Renal pelvis (tissue), 4 donors: ENCODE results near the gene RBFOX2. TPM values are rescaled to one million over a fixed set of nuclear protein-coding genes. Genes with fewer than 3 reads are reported as not detected.

Source experiments
- DNase-seq: peaks from one replicate; pipeline ENCODE4 v3.0.0-alpha.2; 2013
- polyA plus RNA-seq, 3 donors: library from polyadenylated mRNA; unstranded; fragments of 120-200 nt; gene quantifications; one replicate each; pipeline ENCODE4 v1.2.1, GENCODE V29; 2013; ENCODE audit not compliant: insufficient read length in 3 of 3

The RBFOX2 gene
- polyA plus RNA-seq, 3 donors, result 121 to 126 (median 125) TPM

- DNase-seq, result no peak
These were observed 44.1 kb downstream of the RBFOX2 start for GRCh38 chr22:35984183-35985175.

- no peak for DNase-seq
These were observed 46.7 kb downstream of the RBFOX2 start for GRCh38 chr22:35981900-35982299.

DNA sequence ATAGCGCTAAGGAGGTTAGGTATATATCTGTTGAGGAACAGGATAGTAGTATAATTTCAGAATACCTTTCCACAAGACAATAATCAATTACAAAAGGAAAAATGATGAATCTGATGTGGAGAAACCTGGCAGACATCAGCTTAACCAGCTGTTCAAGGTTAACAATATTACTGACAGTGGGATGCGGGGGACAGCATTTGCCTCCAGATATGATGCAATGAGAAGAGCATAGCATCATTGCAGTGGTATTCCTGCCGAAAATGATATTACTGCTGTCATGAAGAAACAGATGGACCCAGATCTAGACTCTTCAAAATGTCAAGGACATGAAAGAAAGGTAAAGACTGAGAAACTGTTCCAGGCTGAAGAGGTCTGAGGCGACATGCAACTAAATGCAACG is 49.7 kb downstream of the RBFOX2 start:
- no peak for DNase-seq

DNA sequence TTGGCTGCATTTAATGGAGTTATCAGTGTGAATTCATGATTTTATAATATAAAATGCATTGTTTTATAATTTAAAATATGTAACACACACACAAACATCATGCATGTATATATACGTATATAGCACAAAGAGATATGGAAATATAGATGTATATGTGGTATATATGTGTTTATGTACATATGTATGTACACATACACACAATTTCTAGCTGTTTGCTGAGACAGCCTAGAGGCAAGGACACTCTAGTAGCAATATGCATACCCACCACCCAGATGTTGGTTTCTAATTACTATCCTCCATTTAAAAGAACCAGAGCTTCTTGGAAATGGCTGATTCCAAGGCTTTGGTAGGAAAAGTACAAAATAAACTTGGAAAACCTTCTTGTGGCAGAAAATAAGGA is 50.4 kb downstream of the RBFOX2 start:
- DNase-seq, result no peak

GRCh38 chr22:35977136-35977535 is 51.5 kb downstream of the RBFOX2 start:
- DNase-seq, result no peak

- DNase-seq, result no peak
These were observed 55.2 kb downstream of the RBFOX2 start for GRCh38 chr22:35973388-35973787.

- no peak for DNase-seq
These were observed 56.1 kb downstream of the RBFOX2 start for GRCh38 chr22:35972559-35972958.

- DNase-seq, result peak; percentile 45
These were observed 57.0 kb downstream of the RBFOX2 start for GRCh38 chr22:35971456-35972119.

- no peak for DNase-seq
These were observed 57.8 kb downstream of the RBFOX2 start for GRCh38 chr22:35970616-35971455.

GRCh38 chr22:35967046-35967397 is 61.6 kb downstream of the RBFOX2 start:
- DNase-seq, result no peak

- no peak for DNase-seq
These were observed 62.1 kb downstream of the RBFOX2 start for GRCh38 chr22:35966314-35967045.

DNA sequence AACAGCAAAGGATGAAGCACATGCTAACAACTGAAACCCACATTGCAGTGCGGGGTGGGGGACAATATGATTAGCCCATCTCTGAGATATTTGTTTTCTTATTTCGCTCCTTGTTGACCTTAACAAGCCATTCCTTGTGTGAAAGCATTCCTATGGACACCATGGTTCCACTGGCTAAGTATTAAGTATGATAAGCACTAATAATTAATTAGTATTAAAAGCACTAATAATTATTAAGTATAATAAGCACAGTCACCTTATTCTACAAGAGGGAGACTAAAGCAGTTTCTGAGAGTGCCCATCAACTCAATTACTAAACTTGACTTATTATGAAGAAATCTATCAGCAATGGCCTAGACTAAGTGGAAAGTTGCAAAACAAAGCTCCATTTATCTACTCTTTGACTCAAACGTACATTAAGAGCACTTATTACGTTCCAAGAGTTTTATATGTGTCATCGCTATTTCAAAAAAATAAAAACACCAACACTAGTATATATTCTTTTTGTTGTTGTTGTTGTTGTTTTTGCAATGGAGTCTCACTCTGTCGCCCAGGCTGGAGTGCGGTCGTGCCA is 65.3 kb downstream of the RBFOX2 start:
- DNase-seq, result no peak

DNA sequence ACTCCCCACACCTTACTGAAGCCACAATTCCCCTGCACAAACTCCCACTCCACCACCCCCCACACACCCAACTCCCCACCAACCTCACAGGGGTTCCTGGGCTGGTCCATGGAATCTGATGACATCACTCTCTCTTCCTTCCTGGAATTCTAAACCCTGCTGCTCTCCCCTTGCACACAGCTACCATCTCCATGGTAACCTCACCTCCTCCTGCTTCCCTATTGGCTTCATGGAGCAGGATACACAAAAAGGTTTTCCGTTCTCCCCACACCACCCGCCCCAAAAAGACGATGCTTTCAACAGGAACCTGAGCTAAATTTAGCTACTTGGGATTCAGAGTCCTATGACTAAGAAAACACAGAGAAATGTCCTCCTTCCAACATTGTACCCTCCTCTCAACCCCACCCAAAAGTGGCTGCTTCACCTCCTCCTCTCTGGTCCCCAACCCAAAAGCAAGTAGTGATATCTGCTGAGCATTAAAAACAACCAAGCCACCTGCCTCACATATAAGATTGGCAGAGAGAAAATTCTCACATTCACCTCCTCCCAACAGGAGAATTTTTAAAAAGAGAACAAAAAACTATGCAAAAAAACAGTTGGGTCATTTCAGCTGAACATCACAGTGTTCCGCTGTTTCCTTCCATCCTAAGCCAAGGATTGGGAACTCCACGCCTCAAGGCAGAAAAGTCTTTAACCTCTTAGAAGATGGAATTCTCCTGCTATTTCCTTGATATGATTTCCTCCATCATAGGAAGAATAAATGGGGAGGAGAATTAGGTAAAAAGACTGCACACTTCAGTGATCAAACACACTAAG is 66.9 kb downstream of the RBFOX2 start:
- DNase-seq, result peak; percentile 86

GRCh38 chr22:35960854-35961253 is 67.8 kb downstream of the RBFOX2 start:
- DNase-seq, result no peak

DNA sequence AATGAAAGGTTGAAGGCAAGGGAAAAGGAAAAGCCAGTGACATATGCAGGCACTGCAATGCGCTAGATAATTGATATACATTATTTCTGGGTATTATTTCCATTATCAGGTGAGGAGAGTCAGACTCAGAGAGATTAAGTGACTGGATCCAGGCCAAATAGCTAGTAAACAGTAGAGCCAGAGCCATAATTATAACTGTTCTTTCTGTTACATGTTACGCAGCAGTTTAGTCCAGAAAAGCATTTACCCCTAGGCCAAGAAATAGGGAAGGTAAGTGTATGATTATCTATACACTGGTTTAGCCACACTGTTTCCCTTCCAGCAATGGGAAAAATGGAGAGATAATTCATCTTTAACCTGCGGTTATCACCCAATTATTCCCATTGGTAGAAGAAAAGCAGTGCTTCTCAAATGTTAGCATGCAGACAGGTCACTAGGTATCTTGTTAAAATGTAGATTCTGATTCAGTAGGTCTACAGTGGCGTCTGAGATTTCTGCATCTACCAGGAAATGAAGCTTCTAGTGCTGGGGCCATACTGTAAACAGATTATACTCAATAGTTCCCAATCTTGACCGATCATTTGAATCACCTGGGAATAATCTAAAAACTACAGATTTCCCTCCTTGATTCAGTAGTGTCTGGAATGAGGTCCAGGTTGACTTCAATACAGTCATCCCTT is 69.4 kb downstream of the RBFOX2 start:
- no peak for DNase-seq

DNA sequence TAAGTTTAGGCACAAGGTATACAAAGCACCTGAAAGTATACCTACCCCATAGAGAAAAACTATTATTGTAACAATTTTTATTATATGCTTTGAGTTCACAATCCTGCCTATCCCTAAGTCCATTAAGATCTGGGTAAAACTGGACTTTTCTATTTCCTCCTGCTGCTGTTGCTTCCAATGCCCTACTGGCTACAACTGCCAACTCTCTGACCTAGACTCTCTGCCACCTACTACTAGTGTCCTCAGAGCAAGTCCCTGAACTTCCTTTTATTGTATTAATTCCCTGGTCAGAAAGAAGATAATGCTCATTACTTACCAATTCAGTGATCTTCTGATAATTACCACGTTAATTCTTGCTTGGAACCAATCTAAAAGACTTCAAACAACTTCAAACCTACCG is 70.3 kb downstream of the RBFOX2 start:
- no peak for DNase-seq

- no peak for DNase-seq
These were observed 71.0 kb downstream of the RBFOX2 start for GRCh38 chr22:35957589-35957988.

- DNase-seq, result no peak
These were observed 71.8 kb downstream of the RBFOX2 start for GRCh38 chr22:35956850-35957249.

DNA sequence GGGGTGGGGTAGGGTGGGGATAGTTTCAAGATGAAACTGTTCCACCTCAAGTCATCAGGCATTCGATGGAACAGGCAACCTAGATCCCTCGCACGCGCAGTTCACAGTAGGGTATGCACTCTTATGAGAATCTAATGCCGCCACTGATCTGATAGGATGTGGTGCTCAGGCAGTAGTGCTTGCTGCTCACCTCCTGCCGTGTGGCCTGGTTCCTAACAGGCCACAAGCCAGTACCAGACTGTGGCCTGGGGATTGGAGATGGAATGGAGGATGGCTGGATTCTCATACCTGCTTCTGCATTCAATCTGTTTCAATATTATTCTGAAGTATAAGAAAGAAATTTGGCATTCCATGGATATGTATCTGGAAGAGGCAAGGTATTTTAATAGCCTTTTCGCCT is 73.1 kb downstream of the RBFOX2 start:
- no peak for DNase-seq

DNA sequence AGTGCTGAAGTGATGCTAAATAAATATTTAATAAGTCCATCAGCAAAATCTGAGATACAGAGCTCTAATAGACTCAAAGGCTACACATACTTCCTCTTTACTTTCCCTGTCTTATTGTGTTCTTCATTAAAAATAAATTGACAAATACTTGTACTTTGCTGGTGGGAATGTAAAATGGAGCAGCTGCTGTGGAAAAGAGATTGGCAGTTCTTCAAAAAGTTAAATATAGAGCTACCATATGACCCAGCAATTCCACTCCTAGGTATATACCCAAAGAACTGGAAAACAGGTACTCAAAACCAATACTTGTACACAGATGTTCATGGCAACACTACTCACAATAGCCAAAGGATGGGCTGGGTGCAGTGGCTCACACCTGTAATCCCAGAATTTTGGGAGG is 76.0 kb downstream of the RBFOX2 start:
- no peak for DNase-seq
